IMR-90 (cell line): Measurements from ENCODE around the gene TASOR.
"Not testable (repeated sequence)": the region's sequence is repeated elsewhere in the genome, so short reads cannot be mapped to it uniquely, and the experiment has no call there.

Experiments
- BHLHE40 ChIP-seq: fragments of 150-350 bp; IDR thresholded peaks from 2 replicates; pipeline ENCODE4 v1.6.1; 2016; ENCODE audit warnings: mild to moderate bottlenecking, low read depth, low read length
- CTCF ChIP-seq: conservative IDR thresholded peaks from 2 replicates; pipeline ENCODE4 v1.5.1; 2012; ENCODE audit warnings: mild to moderate bottlenecking, low read depth, low read length, improper control_type of control experiment
- MXI1 ChIP-seq: IDR thresholded peaks from 2 replicates; pipeline ENCODE4 v1.6.1; 2012; ENCODE audit warnings: low read depth, mild to moderate bottlenecking, low read length, moderate library complexity, borderline replicate concordance
- POLR2A ChIP-seq: IDR thresholded peaks from 2 replicates; pipeline ENCODE4 v1.6.1; 2012; ENCODE audit warnings: mild to moderate bottlenecking, low read depth, low read length
- USF2 ChIP-seq: fragments of 150-350 bp; IDR thresholded peaks from 2 replicates; pipeline ENCODE4 v1.6.1; 2017; ENCODE audit warnings: mild to moderate bottlenecking, antibody characterized with exemption, low read length, low read depth

GRCh38 chr3:56692520-56693433 is 9.7 kb upstream of the TASOR start:
- not testable (repeated sequence) for TF ChIP-seq USF2, CTCF, BHLHE40, POLR2A, MXI1
